ENCODE results near the gene THEM5.

The THEM5 gene

DNA sequence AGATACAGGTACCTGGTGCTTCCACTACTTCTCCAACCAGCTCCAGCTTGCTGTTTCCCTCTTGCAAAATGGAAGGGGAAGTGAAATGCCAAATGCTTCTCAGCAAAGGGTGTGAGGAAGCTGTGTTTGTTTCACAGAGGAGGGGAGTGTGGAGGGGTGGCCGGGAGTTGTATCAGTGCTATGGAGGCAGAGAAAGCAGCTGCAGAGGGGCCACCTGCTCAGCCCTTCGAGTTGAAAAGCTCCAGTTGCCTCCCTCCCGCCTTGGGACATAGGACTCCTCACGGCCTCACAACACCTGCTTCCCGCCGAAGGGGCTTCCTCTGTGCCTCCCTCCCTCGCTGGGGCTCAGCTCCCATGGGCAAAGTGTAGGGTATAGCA is 36.2 kb downstream of the THEM5 start:
- DNase-seq: no peak

- DNase-seq: no peak
Measured at GRCh38 chr1:151816548-151817352, 36.8 kb downstream of the THEM5 start.

GRCh38 chr1:151815716-151816327 is 37.7 kb downstream of the THEM5 start:
- peak; percentile 46 to 60 for DNase-seq

DNA sequence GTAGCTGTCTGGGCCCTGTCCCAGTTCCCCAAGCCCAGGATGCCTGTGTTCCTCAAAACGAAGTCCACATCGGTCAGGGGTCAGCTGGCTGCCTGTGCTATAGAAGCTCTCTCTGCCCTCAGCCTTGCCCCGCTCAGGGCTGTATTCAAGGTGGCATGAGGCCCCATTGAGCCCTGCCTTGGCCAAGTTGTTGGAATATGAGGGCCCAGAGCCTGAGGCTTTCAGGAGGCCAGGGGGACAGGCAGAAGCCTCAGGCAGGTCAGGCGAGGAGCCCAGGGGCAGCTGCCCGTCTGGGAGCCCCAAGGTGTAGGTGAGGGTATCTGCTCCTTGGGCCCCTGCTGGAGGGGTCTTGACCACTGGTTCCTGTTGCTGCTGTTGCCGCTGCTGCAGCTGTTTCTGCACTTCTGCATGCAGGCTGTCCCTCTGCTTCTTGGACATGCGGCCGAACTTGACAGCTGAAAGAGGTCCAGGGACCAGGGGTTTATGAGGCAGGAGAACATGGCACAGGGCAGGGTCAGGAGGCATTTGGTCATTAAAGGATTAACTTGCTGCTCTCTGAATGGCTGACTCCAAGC is 38.5 kb downstream of the THEM5 start:
- no peak for DNase-seq

- DNase-seq: no peak
Measured at GRCh38 chr1:151814426-151814825, 39.1 kb downstream of the THEM5 start.

DNA sequence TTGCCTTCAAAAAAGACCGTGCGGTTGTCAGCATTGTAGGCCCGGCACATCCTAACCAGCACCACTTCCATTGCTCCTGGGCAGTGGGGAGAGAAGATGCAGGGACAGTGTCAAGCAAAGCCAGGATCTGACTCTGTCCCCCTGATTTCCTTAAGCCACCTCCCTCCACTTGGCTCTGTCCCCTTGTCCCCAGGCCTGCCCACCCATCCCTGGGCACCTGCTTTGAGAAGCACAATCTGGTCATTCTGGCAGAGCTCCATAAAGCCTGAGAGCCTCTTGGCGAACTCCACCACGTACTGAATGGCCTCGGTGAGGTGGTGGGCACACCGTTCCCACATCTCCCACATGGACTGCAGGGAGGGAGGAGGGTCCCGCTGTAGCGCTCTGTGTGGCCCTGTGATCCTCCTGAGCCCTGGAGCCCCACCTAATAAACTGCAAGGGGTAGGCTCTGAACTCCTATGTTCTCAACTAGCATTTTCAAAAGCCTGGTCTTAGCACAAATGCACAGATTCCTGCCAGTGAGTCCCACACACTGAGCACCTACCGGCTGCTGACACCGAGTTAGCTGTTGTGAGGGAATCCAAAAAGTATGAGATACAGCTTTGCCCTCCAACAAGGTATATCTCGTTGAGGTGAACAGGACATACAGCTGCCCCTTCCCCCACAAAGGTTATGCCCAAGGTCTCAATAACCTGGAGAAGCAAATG is 40.1 kb downstream of the THEM5 start:
- DNase-seq: no peak

DNA sequence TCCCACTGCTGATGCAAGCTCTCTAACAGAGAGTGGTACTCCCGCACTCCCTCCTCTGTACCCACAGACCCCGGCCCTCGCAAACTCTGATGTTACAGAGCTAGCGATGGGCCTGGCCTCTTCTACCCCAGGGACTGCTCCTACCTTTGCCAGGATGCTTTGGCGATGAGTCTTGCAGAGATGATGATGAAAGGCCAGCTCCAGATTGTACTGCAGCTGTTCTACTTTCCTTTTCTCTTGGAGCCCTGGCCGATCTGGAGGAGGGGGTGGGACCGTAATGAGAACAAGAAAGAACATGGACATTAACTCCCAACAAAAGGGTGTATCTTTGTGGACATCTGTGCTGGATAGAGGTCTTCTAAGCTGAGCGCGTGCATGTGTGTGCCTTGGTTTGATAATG is 42.3 kb downstream of the THEM5 start:
- no peak for DNase-seq

DNA sequence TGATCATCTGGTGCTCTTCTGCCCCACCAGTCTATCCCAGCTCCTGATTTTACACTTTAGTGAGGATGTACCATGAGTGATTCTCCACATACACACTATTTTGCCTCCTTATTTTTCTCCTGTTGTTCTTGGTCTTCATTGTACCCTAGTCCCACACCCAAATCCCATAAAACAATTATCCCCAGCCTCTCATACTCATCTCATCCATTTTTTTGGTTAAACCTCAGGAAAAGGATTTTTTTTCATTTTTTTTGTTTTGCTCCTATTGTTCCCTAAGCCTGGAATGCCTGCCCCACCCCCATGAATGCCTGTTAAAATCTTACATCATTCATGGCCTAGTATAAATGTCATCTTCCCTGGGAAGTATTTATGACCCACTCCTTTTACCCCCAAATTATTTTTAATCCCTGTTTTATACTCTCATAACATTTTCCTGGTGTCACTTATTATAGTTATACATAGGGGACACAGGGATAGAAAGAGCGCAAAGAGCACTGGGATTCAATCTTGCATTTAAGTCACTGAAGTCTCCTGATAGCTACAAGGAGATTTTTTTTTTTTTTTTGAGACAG is 43.4 kb downstream of the THEM5 start:
- no peak for DNase-seq

DNA sequence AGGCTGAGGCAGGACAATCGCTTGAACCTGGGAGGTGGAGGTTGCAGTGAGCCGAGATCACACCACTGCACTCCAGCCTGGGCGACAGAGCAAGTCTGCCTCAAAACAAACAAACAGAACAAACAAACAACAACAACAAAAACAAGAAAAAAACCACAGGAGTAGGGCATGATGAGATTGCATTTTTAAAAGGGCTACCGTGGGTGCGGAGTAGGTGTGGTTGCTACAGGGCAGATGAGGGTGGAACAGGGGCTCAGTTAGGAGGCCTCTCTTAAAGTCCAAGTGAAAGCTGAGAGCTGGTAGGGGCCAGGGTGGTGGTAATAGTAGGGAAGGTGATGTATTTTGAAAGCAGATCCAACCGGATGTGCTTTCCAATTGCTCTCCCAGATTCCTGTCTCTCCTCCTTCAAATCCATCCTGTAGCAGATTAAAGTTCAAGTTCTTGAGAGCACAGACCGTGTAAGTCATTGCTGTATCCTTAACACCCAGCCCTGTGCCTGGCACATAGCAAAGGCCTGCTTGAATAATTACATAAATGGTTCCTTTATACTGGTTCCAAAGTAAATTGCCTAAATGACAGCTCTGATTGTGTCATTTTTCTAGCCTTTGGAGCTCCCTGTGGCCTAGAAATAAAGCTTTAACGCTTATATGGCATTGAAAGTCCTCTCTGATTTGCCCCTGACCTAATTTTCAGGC is 44.1 kb downstream of the THEM5 start:
- no peak for DNase-seq

GRCh38 chr1:151807766-151808165 is 45.7 kb downstream of the THEM5 start:
- DNase-seq: no peak

DNA sequence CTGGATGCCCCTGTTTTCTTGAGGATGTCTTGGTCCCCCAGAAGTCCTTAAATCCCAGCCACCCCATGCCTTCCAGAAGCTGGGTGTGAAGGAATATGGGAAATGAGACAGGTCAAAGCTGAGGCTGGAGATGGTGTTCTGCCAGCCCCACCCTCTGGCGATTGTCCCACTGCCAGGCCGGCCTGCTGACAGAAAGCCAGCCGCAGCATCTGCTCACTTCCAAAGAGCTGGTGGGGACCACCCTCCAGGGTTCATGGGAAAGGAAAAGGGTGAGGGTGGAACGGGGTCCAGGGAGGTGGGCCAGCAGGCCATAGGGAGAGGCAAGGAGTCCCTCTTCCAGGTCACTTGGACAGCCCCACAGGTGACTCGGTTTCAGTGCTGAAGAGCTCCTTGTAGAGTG is 46.4 kb downstream of the THEM5 start:
- DNase-seq: no peak

DNA sequence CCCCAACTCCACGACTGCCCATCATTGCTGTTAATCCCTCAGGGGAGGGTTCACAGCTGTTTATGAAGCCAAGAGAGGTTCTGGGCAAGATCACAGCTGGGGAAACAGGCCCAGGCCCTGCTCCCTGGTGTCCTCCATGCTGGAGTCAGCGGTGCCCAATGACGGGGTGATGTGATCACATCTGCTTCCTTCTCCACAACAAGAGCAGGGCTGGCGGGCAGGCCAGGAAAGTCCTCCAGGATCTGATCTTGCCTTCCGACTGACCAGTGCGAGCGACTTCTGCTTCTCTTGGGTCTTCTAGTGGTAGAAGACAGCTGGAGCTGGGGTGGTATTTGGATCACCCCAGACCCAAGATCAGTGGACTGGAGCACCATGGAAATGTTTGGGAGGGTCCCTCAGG is 47.3 kb downstream of the THEM5 start:
- DNase-seq: no peak

- DNase-seq: no peak
Measured at GRCh38 chr1:151805066-151805820, 48.3 kb downstream of the THEM5 start, which contains the start of gene LINGO4. Gene LINGO4 (minus strand): TSS chr1:151805419. CDS start chr1:151802704, 2,715 bp downstream.

DNA sequence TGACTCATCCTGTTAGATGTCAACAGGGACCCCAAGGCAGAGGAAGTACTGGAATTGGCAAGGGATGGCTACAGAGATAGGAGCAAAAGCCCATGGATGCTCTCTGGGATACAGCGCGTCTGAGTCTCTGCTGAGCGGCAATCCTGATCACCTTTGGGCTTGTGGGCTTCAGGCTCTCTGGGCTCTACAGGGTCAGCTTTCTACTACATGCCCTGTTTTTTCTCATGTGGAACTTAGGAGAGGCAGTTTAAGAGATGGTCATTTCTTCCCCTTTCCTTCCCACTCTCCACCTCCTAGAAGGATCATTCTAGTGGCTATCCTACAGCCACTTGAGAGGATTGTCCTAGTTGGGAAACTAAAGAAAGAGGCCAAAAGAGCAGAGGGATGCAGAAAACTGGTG is 49.6 kb downstream of the THEM5 start:
- no peak for DNase-seq

DNA sequence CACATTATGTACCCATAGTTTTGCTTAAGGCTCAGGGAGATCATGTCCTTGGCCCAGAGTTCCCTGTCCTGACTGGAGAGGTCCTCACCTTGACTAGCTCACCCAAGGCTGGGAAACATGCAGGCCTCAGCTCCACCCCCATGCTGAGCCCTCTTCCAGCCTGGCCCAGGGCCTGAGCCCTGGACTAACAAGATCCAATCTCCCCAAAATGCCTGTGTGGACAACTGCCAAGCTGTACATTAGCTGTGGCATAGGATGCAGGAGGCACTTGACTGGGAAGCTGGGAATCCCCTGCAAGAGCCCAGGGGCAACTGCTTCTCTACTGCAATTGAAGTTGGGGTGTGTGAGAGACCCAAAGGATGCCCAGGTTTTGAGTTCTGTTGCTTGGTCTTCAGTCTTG is 50.3 kb downstream of the THEM5 start:
- no peak for DNase-seq

DNA sequence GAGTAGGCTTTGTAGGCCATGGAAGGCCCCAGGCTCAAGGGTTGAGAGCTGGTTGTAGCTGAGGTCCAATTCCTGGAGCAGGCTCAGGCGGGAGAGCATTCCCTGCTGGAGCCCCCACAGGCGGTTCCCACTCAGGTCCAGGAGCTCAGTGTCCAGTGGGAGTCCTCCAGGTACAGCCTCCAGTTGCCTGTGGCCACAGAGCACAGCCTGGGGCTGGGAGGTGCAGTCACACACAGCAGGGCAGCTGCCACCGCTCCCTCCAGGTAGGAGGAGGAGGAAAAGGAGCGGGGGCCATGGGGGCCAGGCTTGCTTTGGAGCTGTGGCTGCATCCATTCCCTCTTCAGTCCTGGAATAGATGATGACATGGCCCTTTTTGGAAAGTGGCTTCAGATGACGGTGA is 51.1 kb downstream of the THEM5 start:
- DNase-seq: no peak

DNA sequence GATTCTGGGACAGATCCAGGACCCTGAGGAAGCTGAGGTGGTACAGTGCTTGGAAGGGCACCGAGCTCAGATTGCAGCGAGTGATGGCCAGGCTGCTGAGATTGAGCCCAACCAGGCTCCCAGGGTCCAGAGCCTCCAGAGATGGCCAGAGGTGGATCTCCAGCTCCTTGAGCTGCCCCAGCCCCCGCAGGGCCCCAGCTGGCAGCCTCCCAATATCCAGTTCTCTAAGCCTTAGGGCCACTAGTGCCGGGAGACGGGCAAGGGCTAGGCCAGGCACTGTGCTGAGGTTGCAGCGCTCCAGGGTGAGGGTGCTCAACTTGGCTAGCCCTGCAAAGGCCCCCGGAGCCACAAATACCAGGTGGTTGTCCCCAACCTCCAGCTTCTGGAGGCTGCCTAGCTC is 51.7 kb downstream of the THEM5 start:
- DNase-seq: no peak

GRCh38 chr1:151801310-151801820 is 52.1 kb downstream of the THEM5 start:
- DNase-seq: no peak

- no peak for DNase-seq
Measured at GRCh38 chr1:151800830-151801229, 52.7 kb downstream of the THEM5 start.

GRCh38 chr1:151799179-151800022 is 54.1 kb downstream of the THEM5 start:
- no peak for DNase-seq

GRCh38 chr1:151798571-151798970 is 54.9 kb downstream of the THEM5 start:
- no peak for DNase-seq
